ENCODE results near the gene PTK6. TPM values are rescaled to one million over a fixed set of nuclear protein-coding genes. Genes with fewer than 3 reads are reported as not detected.

PTK6 gene
- total and polyA plus RNA-seq, 2 of the 13 experiments (the other 11 are each of a cell fraction or from before 2014, with no cell fraction given), result 0.08 TPM; not detected in 1

DNA sequence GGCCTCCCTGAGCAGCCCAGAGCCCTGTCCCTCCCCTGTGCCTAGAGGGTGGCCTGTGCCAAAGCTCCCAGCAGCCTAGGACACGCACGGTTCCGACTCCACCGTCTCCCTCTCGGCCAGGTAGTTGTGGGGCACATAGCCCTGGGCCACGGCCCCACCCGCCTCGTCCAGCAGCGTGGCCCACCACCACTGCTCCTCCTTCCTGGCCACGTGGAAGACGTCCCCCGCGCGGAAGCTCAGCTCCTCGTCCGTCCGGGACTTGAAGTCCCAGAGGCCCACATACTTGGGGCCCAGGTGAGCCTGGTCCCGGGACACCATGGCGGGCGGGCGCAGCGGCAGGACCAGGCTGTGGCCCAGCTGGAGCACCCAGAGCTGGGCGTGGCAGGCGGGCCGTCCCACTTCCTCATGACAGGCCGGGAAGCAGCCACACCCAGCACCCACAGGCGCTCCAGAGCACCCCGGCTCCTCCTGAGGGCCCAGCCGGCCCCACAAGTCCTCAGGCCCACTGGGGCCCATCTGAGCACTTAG lies at the start of gene PTK6 (continued):
- 0 out of 2 replicates have a peak, but pooled peaks have one; percentile 48 for TF ChIP-seq NRL (CRISPR knock-in tag; IDR thresholded peaks at IDR 0.05; ENCODE audit: borderline replicate concordance)
- TF ChIP-seq NBN (conservative IDR thresholded peaks at IDR 0.05), result no peak
- TF ChIP-seq, protein P1, sequence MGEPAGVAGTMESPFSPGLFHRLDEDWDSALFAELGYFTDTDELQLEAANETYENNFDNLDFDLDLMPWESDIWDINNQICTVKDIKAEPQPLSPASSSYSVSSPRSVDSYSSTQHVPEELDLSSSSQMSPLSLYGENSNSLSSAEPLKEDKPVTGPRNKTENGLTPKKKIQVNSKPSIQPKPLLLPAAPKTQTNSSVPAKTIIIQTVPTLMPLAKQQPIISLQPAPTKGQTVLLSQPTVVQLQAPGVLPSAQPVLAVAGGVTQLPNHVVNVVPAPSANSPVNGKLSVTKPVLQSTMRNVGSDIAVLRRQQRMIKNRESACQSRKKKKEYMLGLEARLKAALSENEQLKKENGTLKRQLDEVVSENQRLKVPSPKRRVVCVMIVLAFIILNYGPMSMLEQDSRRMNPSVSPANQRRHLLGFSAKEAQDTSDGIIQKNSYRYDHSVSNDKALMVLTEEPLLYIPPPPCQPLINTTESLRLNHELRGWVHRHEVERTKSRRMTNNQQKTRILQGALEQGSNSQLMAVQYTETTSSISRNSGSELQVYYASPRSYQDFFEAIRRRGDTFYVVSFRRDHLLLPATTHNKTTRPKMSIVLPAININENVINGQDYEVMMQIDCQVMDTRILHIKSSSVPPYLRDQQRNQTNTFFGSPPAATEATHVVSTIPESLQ (CRISPR knock-in tag; conservative IDR thresholded peaks at IDR 0.05), result no peak
- no peak for TF ChIP-seq FOXC1 (CRISPR knock-in tag; IDR thresholded peaks at IDR 0.05; ENCODE audit: borderline replicate concordance)
- TF ChIP-seq TOPORS (CRISPR knock-in tag; IDR thresholded peaks at IDR 0.05), result no peak
- no peak for TF ChIP-seq ATF7 (IDR thresholded peaks at IDR 0.05)
- TF ChIP-seq ATF7 (CRISPR knock-in tag; IDR thresholded peaks at IDR 0.05), result 0 out of 2 replicates have a peak, but pooled peaks have one; percentile 8
- no peak for TF ChIP-seq CBX1 (IDR thresholded peaks at IDR 0.05; ENCODE audit: low read depth)
- no peak for TF ChIP-seq NFKB2 (CRISPR knock-in tag; IDR thresholded peaks at IDR 0.05; ENCODE audit: borderline replicate concordance)
- TF ChIP-seq, protein P2, sequence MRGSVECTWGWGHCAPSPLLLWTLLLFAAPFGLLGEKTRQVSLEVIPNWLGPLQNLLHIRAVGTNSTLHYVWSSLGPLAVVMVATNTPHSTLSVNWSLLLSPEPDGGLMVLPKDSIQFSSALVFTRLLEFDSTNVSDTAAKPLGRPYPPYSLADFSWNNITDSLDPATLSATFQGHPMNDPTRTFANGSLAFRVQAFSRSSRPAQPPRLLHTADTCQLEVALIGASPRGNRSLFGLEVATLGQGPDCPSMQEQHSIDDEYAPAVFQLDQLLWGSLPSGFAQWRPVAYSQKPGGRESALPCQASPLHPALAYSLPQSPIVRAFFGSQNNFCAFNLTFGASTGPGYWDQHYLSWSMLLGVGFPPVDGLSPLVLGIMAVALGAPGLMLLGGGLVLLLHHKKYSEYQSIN (CRISPR knock-in tag; IDR thresholded peaks at IDR 0.05; ENCODE audit: borderline replicate concordance), result no peak
- TF ChIP-seq, protein P3, sequence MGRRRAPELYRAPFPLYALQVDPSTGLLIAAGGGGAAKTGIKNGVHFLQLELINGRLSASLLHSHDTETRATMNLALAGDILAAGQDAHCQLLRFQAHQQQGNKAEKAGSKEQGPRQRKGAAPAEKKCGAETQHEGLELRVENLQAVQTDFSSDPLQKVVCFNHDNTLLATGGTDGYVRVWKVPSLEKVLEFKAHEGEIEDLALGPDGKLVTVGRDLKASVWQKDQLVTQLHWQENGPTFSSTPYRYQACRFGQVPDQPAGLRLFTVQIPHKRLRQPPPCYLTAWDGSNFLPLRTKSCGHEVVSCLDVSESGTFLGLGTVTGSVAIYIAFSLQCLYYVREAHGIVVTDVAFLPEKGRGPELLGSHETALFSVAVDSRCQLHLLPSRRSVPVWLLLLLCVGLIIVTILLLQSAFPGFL (CRISPR knock-in tag; IDR thresholded peaks at IDR 0.05), result no peak
- no peak for TF ChIP-seq SMARCC2 (IDR thresholded peaks at IDR 0.05)
- 0 out of 2 replicates have a peak, but pooled peaks have one; percentile 52 for TF ChIP-seq ZNF891 (CRISPR knock-in tag; IDR thresholded peaks at IDR 0.05)
- TF ChIP-seq STAT5B (CRISPR knock-in tag; IDR thresholded peaks at IDR 0.05), result no peak
- TF ChIP-seq NFYB (CRISPR knock-in tag; IDR thresholded peaks at IDR 0.05), result no peak
- no peak for TF ChIP-seq HNF4G (IDR thresholded peaks at IDR 0.05; ENCODE audit: borderline replicate concordance, low read depth, low read length)
- no peak for TF ChIP-seq HNF4G (CRISPR knock-in tag; IDR thresholded peaks at IDR 0.05; ENCODE audit: borderline replicate concordance, low read depth)
- no peak for TF ChIP-seq CAMTA2 (CRISPR knock-in tag; IDR thresholded peaks at IDR 0.05; ENCODE audit: borderline replicate concordance)
- TF ChIP-seq, protein P4, sequence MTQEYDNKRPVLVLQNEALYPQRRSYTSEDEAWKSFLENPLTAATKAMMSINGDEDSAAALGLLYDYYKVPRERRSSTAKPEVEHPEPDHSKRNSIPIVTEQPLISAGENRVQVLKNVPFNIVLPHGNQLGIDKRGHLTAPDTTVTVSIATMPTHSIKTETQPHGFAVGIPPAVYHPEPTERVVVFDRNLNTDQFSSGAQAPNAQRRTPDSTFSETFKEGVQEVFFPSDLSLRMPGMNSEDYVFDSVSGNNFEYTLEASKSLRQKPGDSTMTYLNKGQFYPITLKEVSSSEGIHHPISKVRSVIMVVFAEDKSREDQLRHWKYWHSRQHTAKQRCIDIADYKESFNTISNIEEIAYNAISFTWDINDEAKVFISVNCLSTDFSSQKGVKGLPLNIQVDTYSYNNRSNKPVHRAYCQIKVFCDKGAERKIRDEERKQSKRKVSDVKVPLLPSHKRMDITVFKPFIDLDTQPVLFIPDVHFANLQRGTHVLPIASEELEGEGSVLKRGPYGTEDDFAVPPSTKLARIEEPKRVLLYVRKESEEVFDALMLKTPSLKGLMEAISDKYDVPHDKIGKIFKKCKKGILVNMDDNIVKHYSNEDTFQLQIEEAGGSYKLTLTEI (CRISPR knock-in tag; conservative IDR thresholded peaks at IDR 0.05), result no peak
- peak; percentile 57; the same call in 1 of the 2 replicates for TF ChIP-seq ZBTB38 (CRISPR knock-in tag; IDR thresholded peaks at IDR 0.05)
- no peak for TF ChIP-seq ZBTB8A (CRISPR knock-in tag; IDR thresholded peaks at IDR 0.05; ENCODE audit: borderline replicate concordance, low read depth)
- TF ChIP-seq, protein P5, sequence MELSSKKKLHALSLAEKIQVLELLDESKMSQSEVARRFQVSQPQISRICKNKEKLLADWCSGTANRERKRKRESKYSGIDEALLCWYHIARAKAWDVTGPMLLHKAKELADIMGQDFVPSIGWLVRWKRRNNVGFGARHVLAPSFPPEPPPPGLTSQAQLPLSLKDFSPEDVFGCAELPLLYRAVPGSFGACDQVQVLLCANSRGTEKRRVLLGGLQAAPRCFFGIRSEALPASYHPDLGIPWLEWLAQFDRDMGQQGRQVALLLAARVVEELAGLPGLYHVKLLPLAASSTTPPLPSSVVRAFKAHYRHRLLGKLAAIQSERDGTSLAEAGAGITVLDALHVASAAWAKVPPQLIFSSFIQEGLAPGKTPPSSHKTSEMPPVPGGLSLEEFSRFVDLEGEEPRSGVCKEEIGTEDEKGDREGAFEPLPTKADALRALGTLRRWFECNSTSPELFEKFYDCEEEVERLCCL (CRISPR knock-in tag; IDR thresholded peaks at IDR 0.05; ENCODE audit: borderline replicate concordance), result no peak
- TF ChIP-seq AKAP8 (CRISPR knock-in tag; IDR thresholded peaks at IDR 0.05), result no peak
- no peak for TF ChIP-seq POLR2AphosphoS5 (IDR thresholded peaks at IDR 0.05; ENCODE audit: low read depth, low read length)
- TF ChIP-seq HIVEP1 (CRISPR knock-in tag; IDR thresholded peaks at IDR 0.05), result no peak

Data from HepG2 (cell line).